Suppressor macrophage treated with lipopolysaccharide for 1 hour (primary cell): ENCODE measurements around the gene ARL6IP1.

Experiments used
- DNase-seq, 3 donors: peaks; one replicate each; pipeline ENCODE4 v3.0.0-alpha.2; 2020 to 2022

ARL6IP1 gene

DNA sequence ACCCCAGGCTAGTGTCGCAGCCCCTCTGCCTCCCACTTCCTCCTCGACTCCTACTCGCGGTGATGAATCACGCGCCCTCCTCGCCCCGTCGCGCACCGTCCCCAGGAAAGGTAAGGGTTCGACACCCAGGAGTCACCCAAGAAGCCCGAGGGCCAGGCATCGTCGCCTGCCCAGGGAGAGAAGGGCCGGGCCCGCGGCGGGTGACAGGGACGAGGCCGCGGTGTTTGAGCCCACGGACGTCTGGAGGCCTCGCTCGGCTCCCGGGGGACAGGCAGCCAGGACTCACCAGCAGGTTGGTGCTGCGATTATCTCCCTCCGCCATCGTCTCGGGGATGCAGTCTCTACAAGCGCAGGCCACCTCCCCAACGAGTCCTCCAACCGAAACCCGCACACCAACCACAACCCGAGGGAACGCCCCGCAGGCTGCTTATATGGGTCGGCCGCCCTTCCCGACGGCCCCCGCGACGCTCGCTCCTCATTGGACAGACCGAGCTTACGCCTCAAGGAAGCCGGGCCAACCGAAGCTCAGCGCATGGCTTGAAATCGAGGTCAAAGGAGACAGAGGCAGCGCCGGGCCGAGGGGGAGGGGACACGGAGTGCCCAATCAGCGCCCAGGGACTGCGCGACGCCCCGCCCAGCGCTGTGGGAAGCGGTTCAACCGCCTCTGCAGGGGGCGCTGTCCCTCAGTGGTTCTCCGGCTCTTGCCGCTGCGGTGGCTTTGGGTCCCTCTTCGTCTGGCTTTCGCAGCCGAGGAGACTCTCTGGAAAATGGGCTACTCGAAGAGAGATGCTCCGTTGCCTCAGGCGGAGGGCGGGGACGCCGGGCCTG lies at the start of gene ARL6IP1:
ARL6IP1 (minus strand) TSS at position 405 of the 828 bp plus-strand sequence; CDS start at position 322, 83 bp downstream.
- DNase-seq = peak; percentile 100

DNA sequence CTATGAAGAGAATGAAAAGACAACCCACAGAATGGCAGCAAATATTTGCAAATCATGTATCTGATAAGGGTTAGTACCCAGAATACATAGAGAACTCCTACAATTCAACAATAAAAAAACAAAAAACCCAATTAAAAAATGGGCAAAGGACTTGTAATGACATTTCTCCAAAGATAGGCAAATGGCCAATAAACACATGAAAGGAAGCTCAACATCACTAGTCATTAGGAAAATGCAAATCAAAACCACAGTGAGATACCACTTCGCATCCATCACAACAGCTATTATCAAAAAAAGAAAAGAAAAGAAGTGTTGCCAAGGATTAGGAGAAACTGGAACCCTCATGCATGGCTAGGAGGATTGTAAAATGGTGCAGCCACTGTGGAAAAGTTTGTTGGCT lies 45.1 kb upstream of the ARL6IP1 start:
- DNase-seq = no peak

GRCh38 chr16:18842565-18842964 lies 41.2 kb upstream of the ARL6IP1 start:
- no peak for DNase-seq

- DNase-seq = peak; percentile 72 to 78 (median 73)
Observed at GRCh38 chr16:18841833-18842525, 40.6 kb upstream of the ARL6IP1 start.

GRCh38 chr16:18839555-18839954 lies 38.2 kb upstream of the ARL6IP1 start:
- DNase-seq = no peak

- DNase-seq = no peak
Observed at GRCh38 chr16:18836702-18837101, 35.4 kb upstream of the ARL6IP1 start.

DNA sequence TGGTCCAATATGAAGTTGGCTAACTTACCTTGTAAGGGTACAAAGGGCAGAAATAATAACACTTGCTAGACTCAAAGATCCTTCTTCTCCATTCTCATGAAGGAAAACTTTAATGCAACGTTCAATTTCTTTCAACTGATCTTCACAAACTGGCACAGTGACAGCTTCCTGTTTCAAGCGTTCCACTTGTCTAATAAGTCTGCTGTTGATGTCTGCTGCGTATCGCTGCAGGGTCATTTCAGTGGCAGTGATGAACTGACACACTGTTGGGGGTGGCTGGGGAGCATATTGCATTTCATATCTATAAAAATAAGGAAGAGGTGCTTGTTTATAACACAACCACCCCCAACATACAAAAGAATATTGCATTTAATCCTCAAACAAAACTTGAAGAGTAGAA lies 33.5 kb upstream of the ARL6IP1 start:
- no peak for DNase-seq

GRCh38 chr16:18833707-18834505 lies 32.6 kb upstream of the ARL6IP1 start:
- DNase-seq = no peak

- no peak for DNase-seq
Observed at GRCh38 chr16:18832613-18833012, 31.3 kb upstream of the ARL6IP1 start.

DNA sequence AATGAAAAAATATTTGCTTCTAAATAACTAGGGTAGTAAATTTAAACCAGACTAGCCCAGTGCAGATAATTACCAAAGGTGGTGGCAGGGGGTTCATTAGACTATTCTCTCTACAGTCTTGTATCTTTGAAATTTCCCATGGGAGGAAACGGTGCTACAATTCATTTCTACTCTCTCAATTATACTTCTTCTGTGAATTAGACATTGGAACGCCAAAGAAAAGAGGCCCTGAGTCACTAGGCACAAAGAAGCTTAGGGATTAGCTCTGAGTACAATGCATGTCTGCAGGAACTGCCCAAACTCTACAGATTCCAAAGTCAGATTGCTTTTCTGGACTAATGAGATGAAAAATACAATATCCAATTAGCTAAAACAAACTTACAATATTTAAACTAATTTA lies 30.7 kb upstream of the ARL6IP1 start:
- DNase-seq = no peak

- DNase-seq = no peak
Observed at GRCh38 chr16:18829251-18829650, 27.9 kb upstream of the ARL6IP1 start.

GRCh38 chr16:18827890-18828289 lies 26.5 kb upstream of the ARL6IP1 start:
- DNase-seq = no peak

GRCh38 chr16:18816286-18816685 lies 14.9 kb upstream of the ARL6IP1 start:
- no peak for DNase-seq

DNA sequence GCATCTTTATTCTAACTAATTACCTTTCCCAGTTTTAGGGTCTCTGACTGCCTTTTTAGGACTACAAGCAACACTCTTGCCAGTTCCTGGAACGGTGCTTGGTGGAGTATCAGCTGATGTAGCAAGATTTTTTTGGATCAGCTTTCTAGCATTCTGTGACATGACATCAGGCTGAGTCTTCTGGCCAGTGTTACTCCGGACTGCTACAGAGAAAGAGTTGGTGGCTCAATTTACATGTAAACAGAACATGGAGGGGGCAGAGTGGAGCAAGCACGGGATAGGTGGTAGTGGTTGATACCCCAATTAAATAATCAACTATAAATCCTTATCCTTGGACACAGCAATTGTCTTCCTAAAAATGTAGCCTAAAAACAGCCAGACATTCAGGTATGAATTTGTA lies 10.6 kb upstream of the ARL6IP1 start:
- no peak for DNase-seq

DNA sequence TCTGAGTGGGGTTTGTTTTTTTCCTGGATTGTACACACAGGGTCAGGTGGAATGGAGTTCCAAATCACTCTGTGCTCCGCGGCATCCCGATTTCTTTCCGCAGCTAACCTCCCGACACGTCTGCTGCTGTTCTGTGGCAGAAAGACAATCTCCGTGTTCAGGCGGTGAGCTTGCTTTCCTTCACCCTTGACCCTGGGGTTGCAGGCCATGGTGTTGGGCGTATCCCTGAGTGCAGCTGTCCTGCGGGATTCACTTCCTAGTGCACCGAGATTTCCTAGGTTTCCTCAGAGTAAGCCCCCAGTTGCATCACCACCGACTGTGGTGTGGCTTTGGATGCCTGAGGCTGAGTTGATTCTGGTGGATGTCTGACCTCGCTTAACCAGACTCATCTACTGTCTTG lies 7.8 kb upstream of the ARL6IP1 start:
- no peak for DNase-seq

DNA sequence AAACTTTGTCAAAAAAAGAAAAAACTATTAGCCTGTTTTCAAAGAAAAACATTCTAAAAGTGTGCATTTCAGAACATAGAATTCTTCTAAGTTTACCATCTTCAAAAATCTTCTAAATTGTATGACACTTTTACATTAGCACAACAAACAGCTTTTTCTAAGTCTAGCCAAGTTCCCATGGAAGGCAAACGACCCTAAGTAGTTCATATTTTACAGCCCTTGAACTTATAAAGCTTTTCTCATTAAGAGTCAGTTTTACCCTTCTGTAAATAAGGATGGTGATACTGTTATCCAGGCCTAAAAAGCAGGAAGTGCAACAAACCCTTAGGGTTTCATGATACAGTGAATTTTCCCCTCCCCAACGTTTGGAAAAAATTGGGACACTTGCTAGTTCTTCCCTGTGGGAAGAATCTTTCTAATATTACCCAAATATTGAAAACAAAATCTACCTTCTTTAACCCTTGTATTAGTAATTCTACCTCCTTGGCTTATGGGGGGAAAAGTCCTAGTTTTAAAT lies 4.0 kb upstream of the ARL6IP1 start:
- DNase-seq = peak in 1 of 3 donors; percentile 15

GRCh38 chr16:18804540-18804939 lies 3.2 kb upstream of the ARL6IP1 start:
- DNase-seq = no peak

GRCh38 chr16:18803569-18804462 lies 2.5 kb upstream of the ARL6IP1 start:
- DNase-seq = peak; percentile 23 to 52 (median 48)

- no peak for DNase-seq
Observed at GRCh38 chr16:18802767-18803343, 1.5 kb upstream of the ARL6IP1 start.

- DNase-seq = no peak
Observed at GRCh38 chr16:18800775-18801144, 589 bp downstream of the ARL6IP1 start.

- peak; percentile 41 to 50 (median 47) for DNase-seq
Observed at GRCh38 chr16:18800293-18800692, 1.1 kb downstream of the ARL6IP1 start.

DNA sequence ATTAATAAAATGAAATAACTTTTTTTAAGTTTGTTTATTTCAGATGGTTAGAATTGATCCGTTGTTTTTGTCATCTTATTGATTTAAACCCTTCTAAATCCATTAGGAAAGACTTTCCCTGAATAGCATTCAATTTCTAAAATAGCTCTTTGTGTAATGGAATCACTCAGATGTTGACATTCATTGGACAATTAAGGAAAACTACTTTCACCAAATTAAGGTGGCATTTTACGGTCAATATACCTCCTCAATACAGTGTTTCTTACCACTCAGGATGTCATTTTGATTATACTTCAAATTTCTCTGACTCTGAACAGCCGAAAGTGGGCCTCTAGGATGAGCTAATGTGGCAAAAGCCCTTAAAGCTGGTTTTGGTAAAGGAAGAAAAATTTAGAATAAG lies 1.8 kb downstream of the ARL6IP1 start:
- no peak for DNase-seq
